HG03135 (cell line): ENCODE measurements around the gene MLYCD.
"Not testable (repeated sequence)": the region's sequence is repeated elsewhere in the genome, so short reads cannot be mapped to it uniquely, and the experiment has no call there.

Experiments used
- ATAC-seq: cut with Tn5 transposase; IDR thresholded peaks from one replicate; pipeline ENCODE4 v1.9.1; 2021; ENCODE audit warnings: mild to moderate bottlenecking, moderate library complexity; ENCODE audit not compliant: unreplicated experiment

Gene MLYCD

DNA sequence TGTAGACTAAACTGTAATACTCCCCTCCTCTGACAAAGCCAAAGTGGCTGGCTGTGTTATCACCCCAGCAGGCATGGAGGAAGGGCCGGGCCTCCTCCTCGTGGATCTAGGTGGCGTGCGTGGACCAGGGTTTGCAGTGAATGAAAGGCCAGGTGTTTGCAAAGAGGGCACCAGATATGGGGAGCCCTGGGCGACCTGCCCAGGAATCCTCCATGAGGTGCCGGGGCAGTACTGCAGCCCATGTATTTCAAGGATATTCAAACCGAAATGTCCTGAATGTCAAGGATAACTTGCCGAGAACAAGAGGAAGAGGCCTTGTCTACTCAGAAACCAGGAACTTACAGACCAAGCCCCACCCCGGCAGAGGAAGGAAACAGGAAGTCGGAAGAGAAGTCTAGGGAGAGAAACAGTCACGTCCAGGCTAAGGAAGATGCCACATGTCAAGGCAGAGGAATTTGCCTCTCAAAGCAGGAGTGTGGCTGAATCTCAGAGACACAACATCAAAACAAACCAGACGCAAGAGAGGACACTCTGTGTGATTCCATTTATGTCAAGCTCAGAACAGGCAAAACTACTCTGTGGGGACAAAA lies 40.4 kb downstream of the MLYCD start:
- no peak for ATAC-seq

DNA sequence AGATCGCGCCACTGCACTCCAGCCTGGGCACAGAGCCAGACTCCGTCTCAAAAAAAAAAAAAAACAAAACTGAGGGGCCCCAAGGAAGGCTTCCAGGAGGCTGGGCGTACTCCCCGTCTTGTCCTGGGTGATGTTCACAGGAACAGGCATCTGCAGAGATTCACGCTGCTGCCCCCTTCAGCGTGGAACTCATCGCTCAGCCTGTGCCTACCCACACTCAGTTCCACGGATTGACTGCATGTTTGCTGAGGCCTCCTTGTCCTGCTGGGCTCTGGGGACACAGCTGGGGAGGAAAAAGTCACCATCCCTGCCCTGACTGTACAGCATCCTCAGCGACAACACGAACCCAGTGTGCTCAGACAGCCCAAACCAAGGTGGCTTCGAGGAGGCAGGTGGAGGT lies 41.2 kb downstream of the MLYCD start:
- no peak for ATAC-seq

DNA sequence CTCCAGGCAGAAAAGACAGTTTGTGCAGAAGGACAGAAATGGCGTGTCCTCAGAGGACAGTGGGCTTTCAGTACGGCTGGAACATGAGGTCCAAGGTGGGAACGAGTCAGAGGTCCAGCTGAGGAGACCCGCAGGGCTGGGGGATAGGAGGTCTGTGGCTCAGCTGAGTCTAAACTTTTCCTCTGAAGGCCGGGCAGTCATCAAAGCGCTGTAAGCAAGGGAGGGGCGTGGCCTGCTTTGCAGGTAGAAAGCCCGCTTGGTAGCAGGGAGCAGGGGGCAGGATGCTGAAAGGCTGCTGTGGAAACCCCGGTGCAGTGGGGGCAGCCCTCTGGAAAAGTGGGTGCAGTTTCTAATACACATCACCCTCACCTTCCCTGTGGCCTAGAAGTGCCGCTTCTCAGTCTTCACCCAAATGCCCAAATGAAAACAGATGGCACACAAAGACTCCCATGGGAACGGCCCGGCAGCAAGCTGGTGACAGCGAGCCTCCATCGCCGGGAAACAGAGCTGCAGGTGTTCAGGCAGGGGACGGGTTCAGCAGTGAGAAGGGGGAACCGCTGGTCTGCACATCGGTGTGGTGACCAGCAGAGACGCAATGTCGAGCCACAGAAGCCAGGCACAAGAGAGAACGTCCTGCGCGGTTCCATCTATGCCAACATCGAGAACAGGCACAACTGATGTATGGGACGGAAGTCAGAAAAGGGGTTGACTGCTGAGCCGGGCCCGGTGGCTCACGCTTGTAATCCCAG lies 41.9 kb downstream of the MLYCD start:
- ATAC-seq = no peak

DNA sequence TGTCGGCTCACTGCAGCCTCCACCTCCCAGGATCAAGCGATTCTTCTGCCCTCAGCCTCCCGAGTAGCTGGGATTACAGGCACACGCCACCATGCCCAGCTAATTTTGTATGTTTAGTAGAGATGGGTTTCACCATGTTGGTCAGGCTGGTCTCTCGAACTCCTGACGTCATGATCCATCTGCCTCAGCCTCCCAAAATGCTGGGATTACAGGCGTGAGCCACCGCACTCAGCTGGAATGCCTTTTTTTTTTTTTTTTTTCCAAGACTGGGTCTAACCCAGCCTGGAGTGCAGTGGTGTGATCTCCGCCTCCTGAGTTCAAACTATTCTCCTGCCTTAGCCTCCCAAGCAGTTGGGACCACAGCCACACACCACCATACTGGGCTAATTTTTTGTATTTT lies 42.6 kb downstream of the MLYCD start:
- not testable (repeated sequence) for ATAC-seq

DNA sequence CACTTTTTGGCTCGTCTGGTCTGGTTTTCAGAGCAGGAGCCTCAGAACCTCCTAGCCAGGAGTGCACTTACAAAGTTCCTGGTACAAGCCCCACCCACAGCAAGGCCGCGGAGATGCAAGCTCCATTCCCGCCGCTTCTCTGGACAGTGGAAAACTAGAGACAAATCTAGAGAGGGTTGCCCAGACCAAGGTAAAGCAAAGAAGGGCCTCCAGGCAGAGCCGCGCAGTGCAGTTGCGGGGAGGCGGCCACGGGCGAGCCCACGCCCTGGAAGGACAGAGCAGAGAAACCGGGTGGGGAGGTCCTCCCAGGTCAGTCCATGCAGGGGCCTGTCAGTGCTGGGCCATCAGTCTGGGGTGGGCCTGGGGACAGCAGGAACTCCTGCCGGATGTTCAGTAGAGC lies 43.2 kb downstream of the MLYCD start:
- no peak for ATAC-seq

DNA sequence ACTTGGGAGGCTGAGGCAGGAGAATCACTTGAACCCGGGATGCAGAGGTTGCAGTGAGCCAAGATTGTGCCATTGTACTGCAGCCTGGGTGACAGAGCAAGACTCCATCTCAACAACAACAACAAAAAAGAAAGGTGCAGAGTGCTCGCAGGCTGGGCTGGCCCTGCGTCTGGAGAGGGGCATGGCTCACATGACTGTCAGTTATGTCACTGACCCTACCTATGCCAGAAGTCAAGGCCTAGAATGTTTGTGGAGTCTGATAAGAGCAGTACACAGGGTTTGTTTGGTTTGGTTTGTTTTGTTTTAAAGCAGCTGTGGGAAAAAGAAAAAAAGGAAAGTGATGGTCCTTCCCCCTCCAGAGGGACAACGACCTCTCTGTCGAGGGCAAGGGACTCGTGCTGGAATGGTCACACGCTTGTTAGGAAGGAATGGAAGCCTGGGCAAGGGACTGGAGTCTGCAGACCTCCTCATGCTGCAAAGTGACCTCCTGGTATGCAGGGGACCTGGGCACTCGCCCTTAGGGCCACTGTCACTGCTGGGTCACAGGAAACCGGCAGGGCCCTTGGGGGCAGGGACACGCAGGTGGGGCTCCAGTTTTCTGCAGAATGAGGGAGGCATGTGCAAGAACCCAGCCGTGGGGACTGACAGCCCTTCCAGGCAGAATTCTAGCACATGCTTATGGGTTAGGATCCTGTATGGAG lies 44.0 kb downstream of the MLYCD start:
- no peak for ATAC-seq

DNA sequence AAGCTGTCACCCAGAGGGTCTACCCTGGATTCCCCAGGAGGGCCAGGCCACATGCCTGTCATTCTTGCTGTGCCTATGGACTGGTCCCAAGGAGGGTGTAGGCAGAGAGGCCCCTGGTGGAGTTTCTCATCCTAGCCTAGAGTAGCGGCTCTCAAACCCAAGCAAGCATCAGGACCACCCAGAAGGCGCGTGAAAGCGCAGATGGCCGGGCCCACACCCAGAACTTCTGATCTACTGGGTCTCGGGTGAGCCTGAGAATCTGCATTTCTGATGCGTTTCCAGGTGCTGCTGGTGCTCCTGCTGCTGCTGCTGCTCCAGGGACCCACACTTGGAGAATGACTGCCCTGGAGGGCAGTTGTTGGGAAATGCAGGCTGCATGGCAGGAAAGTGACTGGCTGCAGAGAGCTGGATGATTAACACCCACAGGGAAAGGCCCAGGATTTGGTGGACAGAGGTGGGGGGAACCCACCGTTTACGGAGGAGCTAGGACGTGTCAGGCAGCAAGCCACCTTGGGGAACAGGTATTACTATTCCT lies 44.7 kb downstream of the MLYCD start:
- no peak for ATAC-seq

DNA sequence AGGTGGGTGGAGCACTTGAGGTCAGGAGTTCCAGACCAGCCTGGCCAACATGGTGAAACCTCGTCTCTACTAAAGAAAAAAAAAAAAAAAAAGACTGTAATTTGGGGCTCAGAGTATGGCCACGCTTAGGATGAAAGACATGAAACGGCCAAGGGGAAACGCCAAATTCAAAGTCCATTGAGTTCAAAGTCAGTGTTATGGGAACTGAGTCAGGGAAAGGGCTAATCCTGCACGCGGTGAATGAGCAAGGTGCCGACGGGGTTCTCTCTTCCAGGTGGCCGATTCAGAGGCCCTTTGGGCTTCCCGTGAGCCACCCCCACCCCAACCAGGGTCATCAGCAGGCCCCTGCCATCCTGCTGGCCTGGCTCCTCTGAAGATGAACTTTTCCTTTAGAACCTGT lies 46.7 kb downstream of the MLYCD start:
- ATAC-seq = no peak

DNA sequence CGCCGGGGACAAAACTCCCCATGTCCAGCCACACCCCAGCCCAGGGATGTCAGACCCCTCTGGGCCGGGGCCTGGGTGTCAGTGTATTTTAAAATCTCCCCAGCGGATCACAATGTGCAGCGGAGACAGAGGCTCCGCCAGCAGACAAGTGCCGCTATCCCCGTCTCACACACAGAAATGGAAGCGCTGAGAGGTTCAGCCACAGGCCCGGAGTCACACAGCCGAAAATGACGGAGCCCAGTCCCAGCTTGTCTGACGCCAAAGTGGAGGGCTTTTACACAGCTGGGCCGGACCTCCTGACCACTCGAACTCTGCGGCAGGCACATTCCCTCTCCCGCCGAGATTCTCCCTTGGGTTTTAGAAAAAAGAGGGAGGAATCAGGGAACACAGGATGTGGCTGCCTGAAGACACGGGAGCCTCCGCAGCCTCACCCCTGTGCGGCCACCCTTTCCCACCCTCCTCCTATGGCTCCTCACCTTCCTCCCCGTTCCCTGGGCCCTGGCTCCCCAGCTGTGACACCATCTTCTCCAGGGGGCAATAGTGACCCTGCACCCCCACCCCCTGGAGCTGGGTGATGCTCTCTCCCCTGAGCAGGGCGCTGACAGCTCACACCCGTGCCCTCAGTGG lies 47.4 kb downstream of the MLYCD start:
- ATAC-seq = no peak

DNA sequence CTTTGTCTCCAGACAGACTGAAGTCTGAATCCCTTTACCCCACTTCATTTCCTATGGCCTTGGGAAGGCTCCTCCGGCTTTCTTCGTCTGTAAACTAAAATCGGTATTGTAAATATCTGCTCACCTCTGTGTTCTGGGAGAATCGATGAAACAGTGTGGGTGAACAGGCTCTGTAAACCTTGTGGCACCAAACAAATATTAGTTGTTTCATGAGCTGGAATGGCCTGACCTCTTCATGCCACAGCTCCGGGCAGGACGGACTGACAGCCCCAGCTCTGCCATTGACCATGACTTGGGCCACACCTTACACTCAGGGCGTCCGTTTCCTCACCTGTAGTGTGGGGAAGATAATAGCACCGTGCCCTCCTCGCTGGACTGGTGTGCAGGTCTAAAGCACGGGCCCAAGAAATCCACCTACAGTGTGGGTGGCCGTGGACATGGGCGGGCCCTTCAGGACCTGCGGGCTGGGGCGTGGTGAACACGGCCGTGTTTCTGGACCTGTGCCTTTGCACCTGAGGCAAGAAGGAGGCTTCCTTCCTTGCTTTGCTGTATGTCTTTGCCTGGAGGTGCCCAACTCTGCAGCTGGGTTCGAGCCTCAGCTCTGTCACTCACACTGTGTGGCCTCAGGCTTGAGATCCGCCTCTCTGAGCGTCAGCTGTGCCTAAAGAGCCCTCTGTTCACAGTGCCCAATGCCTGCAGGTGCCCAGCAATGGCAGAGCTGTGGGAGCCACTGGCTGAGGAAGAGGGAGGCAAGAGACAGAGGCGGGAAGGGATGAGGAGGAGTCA lies 48.1 kb downstream of the MLYCD start:
- no peak for ATAC-seq

DNA sequence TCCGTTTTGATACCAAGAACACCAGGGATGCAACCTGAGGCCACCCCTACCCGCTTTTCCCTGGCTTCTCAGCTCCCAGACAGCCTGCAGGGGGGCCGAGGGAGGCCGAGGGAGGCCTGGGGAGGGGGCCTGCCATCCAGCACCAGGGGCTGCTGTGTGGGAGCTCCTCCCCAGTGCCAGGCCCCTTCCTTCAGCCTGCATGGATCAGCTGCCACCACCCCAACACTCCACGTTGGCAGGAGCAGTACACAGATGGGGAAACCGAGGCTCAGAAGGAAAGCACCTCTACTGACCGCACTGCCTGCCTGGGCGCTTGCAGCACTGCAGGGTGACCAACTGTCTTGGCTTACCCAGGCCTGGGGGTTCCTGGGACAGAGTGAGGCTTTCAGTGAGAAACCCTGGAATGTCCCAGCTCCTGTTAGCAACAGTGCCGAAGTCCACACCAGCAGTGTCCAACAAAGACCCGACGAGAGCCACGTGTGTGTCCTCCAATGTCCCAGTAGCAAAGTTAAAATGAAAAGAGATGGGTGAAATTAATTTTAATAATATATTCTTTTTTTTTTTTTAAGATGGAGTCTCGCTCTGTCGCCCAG lies 48.8 kb downstream of the MLYCD start:
- no peak for ATAC-seq

DNA sequence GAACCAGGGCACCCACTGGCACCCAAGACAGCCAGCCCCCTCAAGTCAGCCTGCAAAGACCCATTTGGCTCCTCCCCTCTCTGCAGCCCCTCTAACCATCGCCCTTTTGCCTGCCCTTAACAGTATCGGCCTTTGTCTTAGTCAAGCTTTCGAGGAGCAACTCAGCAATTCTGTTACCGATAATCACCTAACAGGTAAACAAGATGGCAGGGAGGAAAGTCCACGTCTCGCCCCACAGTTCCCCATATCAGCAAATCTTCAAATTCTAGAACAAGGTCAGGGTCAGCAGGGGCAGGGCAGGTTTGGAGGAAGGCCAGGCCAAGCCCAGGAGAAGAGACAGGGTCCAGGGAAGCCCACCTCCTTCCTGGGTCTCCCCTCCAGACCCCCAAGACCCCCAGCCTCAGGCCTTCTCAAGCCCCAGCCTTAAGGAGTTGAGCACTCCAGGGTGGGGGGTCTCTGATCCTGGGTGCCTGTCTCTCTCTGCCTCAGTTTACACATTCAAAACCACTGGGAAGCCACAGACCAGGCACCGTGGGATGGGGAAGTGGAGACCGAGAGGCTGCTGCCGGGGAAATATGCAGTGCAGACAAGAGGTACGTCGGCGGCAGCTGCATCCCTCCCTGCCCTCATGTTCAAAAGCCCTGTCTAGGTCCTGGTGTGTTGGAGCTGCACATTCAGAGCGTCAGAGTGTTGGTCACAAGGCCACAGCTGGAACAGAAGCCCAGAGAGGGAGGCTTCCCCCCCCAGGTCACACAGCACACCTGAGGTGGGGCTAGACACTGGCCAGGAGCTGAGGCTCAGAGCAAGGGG lies 50.2 kb downstream of the MLYCD start:
- ATAC-seq = no peak

DNA sequence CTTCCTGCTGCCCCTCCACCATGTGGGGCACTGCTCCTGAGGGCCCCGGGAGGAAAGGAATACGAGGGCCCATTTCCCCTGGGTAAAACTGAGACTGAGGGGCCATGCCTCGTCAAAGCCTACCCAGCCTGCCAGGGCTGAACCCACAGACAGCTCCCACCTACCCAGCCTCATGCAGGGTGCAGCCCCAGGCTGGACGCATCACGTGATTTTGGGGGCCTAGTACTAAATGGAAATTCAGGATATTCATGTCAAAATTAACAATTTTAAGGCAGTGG lies 50.7 kb downstream of the MLYCD start:
- ATAC-seq = no peak

DNA sequence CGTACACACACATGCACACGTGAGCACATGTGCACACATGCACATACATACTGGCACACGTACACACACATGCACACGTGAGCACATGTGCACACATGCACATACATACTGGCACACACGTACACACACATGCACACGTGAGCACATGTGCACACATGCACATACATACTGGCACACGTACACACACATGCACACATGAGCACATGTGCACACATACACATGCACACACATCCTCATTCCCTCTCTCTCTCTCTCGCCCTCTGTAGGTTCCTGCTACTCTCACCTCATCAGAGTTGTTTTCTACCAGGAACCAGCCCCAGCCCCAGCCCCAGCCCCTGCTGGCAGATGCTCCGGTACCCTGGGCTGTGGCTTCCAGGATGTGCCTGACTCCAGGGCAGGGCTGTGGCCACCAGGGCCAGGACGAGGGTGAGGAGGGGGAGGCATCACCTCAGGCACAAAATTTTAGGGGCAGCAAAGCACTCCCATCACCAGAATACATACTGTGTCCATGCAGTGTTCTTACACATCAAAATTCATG lies 52.0 kb downstream of the MLYCD start:
- ATAC-seq = not testable (repeated sequence)

DNA sequence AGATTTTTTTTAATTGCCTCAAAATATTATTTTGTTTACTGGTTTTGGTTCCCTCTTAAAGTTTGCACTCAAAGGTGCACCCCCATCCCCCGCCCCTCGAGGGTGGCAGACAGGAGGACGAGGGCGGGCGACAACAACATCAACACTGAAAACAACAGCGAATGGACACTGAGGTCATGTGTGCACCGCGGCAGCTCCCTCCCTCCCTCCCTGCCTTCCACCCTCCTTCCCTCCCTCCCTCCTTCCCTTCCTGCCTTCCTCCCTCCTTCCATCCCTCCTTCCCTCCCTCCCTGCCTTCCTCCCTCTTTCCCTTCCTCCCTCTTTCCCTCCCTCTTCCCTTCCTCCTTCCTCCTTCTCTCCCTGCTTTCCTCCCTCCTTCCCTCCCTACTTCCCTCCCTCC lies 52.6 kb downstream of the MLYCD start:
- no peak for ATAC-seq

DNA sequence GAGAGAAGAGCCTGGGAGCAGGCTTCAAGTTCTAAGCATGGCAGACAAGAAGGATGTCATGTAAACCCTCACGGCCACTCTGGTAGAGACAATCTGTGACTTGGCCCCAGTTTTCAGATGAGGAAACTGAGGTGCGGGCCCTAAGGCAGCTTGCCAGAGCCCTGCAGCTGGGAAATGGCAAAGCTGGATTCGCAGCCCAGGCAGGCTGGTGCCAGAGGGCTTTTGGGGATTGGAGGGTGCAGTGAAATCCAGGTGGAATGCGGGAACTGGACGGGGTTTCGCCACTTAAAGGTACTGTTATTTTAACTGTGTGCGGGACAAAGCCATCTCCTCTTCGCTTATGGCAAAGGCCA lies 53.6 kb downstream of the MLYCD start:
- no peak for ATAC-seq

DNA sequence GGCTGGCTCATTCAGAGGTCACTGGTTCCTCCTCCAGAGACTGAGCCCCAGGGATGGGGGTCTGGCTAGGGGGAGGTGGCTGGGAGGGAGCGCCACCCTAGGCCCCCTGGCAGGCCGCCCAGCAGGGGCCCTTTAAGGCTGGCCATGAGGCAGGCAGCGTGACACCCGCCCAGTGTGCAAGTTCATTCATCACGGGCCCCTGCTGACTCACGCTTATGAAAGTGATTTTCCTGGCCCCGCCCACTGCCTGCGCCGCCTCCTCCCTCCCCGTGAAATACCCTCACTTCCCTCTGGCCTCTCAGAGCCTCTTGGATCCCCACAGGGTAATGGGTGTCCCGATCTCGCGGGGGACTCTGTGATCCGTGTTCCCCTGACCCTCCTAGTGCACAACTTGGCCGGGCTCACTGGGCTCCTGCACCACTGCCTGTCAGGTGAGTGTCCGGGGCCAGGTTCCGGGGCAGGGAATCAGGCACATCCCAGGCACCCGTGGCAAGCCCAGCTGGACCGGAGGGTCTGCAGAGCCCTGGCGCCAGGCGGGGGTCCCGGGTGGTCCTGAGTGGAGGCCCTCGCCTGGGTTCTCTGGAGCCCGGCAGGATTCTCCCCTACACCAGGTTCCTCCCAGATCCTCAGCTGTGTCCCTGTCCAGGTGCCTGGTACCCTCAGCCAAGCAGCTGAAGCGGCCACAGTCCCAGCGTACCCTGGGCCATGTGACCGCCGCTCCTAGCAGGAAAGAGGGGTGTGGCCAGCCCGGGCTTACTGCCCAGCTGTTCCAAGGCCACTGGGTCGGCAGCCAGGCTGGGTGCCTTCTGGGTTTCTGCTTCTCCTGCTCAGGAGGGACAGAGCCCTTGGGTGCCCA lies 54.3 kb downstream of the MLYCD start, which contains the start of gene OSGIN1:
OSGIN1 (plus strand) TSS at position 301 of the 856 bp plus-strand sequence. CDS start 4,432 bp downstream, outside the sequence.
- peak; percentile 78 for ATAC-seq

DNA sequence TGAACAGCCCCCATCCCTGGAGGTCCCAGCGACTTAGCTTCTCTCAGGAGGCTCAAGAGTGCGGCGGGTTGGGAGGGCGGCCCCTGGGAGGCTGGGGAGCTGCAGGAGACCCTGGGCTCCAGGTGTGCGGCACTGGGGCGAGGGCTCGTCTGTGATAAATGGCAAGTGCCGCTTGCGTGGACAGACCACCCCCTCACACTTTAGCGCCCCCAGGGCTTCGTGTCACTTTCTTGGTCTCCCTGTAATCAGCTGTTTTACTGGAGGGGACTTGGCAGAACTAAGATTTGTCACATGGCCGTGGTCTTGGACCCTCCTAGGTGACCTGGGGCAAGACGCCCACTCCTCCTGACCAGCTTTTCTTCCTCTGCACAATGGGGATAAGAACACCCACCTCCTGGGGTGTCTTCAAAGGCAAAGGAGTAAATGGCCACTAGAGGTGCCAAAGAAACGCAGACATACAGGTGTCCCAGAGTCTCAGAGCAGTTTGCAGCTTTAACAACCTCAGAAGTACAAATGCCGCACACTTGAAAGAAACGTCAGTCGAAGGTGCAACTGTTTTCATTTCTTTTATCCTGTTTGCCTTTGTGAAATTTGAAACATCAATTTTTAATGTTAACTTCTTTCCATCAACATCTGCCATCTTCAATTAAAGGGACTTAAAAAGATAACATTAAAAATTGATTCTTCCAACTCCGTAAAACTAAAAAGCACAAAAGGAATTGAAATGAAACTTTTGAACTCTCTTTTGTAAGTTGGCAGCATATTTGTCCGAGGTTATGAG lies 55.1 kb downstream of the MLYCD start:
- no peak for ATAC-seq
